ENCODE data around the gene SYT7.

Gene SYT7

GRCh38 chr11:61550665-61551227 lies 30.1 kb downstream of the SYT7 start:
- no peak for TF ChIP-seq CTCF (conservative IDR thresholded peaks at IDR 0.05; ENCODE audit: low read depth, low read length)
- DNase-seq (ENCODE audit: low read depth): no peak
- no peak overlapping the region for H3K4me3 ChIP-seq (ENCODE audit: low read depth, low read length)

DNA sequence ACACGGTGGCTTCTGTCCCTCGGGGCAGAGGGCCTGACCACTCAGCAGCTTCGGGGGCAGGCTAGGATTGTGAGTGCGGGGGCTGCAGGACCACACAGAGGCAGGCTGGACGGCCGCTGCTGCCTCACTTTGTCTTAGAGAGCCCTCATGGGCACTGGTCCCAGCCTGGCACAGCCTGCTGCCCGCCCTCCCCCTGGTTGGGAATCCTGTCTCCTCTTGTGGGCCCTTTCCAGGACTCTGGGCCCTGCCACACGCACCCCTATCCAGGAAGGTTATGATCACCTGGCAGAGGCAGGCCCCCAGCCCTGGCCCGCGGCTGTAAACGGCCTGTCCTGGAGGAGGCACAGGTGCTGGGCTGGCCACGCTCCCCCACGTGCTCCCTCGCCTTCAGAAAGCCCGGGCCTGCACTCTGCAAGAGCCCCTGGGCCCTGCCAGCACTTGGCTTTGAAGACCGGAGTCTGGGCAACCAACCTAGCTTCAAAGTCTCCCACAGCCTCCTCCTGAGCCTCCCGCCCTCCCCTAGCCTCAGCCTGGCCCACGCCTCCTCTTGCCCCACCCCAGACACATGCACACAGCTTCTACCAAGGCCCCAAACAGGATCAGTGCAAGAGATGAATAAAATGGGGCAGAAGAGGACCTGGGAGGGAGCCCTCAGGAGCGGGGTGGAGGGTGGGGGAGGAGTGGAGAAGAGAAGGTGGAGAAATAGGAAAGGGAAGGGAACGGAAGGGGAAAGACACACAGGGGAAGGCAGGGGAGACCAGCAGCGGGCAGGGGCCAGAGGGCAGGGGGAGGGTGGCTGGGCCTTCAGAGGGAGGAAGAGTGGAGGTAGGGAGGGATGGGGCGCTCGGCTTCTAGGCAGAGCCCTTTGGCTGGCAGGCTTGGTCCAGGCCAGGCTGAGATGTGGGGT lies 31.0 kb downstream of the SYT7 start:
- no peak for DNase-seq (ENCODE audit: low read depth)
- H3K4me3 ChIP-seq (ENCODE audit: low read depth, low read length): no peak overlapping the region
- no peak for TF ChIP-seq CTCF (conservative IDR thresholded peaks at IDR 0.05; ENCODE audit: low read depth, low read length)

- DNase-seq (ENCODE audit: low read depth): no peak
Measured at GRCh38 chr11:61549177-61549576, 31.7 kb downstream of the SYT7 start.

GRCh38 chr11:61547246-61547645 lies 33.6 kb downstream of the SYT7 start:
- H3K4me3 ChIP-seq (ENCODE audit: low read depth, low read length): no peak overlapping the region
- no peak for TF ChIP-seq CTCF (conservative IDR thresholded peaks at IDR 0.05; ENCODE audit: low read depth, low read length)
- no peak for DNase-seq (ENCODE audit: low read depth)

More at GRCh38 chr11:61549177-61549576, 31.7 kb downstream of the SYT7 start:
- no peak for TF ChIP-seq CTCF (conservative IDR thresholded peaks at IDR 0.05; ENCODE audit: low read depth, low read length)
- no peak overlapping the region for H3K4me3 ChIP-seq (ENCODE audit: low read depth, low read length)

DNA sequence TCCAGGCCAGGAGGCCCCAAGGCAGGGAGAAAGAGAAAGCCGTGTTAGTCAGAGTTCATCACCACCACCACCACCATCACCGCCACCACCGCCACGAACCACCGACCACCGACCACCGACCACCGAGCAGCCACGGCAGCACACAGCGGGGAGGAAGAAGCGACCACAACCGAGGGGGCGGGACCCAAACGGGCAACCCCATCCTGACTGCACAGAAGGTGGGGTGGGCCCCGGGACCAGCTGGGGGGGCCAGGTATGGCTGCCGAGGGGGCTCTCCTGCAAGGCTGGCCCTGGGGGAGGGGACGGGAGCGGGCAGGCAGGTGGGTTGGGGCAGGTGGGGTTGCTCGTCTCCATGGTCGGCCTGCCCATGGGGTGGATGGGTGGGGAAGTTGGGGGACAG lies 34.2 kb downstream of the SYT7 start:
- DNase-seq (ENCODE audit: low read depth): no peak
- no peak overlapping the region for H3K4me3 ChIP-seq (ENCODE audit: low read depth, low read length)
- no peak for TF ChIP-seq CTCF (conservative IDR thresholded peaks at IDR 0.05; ENCODE audit: low read depth, low read length)

GRCh38 chr11:61545921-61546320 lies 35.0 kb downstream of the SYT7 start:
- no peak for DNase-seq (ENCODE audit: low read depth)
- no peak for TF ChIP-seq CTCF (conservative IDR thresholded peaks at IDR 0.05; ENCODE audit: low read depth, low read length)

More at GRCh38 chr11:61545921-61546320, 35.0 kb downstream of the SYT7 start:
- no peak overlapping the region for H3K4me3 ChIP-seq (ENCODE audit: low read depth, low read length)

Measured in choroid plexus epithelial cell (primary cell).